ENCODE data around the gene WDR93.
A peak's percentile ranks its signal among the peaks of the same experiment; 100 is the strongest.

GRCh38 chr15:89728254-89728653 lies 37.6 kb downstream of the WDR93 start:
- TF ChIP-seq POLR2AphosphoS5 (IDR thresholded peaks at IDR 0.05), result peak; percentile 65 to 83
- TF ChIP-seq CTCF (IDR thresholded peaks at IDR 0.05), result no peak
- TF ChIP-seq POLR2A (IDR thresholded peaks at IDR 0.05; ENCODE audit: low read depth), result no peak
- TF ChIP-seq EP300 (IDR thresholded peaks at IDR 0.05), result peak; percentile 51

Data from esophagus muscularis mucosa (tissue), 4 donors.